Left ventricle myocardium inferior (tissue), 1 donor: ENCODE results near the gene MAPK4. TPM values are rescaled to one million over a fixed set of nuclear protein-coding genes. Genes with fewer than 3 reads are reported as not detected.

Source experiments
- DNase-seq: peaks from one replicate; pipeline ENCODE4 v3.0.0-alpha.2; 2020
- H3K27ac ChIP-seq: fragments of 200-600 bp; replicated peaks from 2 replicates; pipeline ENCODE4 v1.8.0; 2021
- H3K27me3 ChIP-seq: fragments of 200-600 bp; 2 replicates; pipeline ENCODE4 v1.8.0; 2021; ENCODE audit warnings: low read depth
- H3K36me3 ChIP-seq: fragments of 200-600 bp; 2 replicates; pipeline ENCODE4 v1.8.0; 2021
- H3K4me1 ChIP-seq: fragments of 200-600 bp; 2 replicates; pipeline ENCODE4 v1.8.0; 2021
- H3K4me3 ChIP-seq: fragments of 200-600 bp; 2 replicates; pipeline ENCODE4 v1.8.0; 2021; ENCODE audit warnings: mild to moderate bottlenecking, moderate library complexity
- H3K9me3 ChIP-seq: fragments of 200-600 bp; replicated peaks from 2 replicates; pipeline ENCODE4 v1.8.0; 2021
- intact Hi-C: fragments of 100-400 bp; cut with micrococcal nuclease; formaldehyde crosslinking; loops from one replicate; pipeline ENCODE4 v1.11.0; 2022
- total RNA-seq: library from RNA; stranded (reverse); fragmentation: NEBNext Ultra II Directional; extraction: Animal tissue kit (Norgen Biotek cat#: 25700); gene quantifications from one replicate; pipeline ENCODE4 v1.2.1, GENCODE V29; 2021
- TF ChIP-seq, protein P1 (sequence below): fragments of 200-600 bp; IDR thresholded peaks from 2 replicates; pipeline ENCODE4 v1.8.0; 2021; ENCODE audit warnings: antibody characterized with exemption, mild to moderate bottlenecking, borderline replicate concordance
- donor health status: DM: no; HTN: yes; CAD: no; lungs with severe emphysema.

Gene MAPK4
- total RNA-seq, 1 donor from 2014 or later: 21.7 TPM

DNA sequence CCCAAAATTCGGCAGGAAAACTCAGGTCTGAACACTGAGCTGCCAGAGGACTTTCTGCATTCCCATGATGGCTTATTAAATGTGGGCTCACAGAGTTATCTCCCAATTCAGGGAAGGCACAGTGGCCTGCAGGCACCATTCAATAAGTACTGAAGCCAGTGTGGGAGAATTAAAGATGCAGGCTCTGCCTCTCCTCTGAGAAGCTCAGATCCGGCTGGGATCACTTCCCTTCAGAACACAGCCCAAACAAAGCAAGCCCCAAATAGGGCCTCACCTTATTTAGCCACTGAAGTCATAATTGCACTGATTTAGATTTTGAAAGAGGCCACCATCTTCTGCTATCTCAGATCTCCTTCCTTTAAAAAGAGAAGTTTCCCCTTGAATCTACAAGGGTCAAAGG is 94.3 kb downstream of the MAPK4 start:
- Histone ChIP-seq H3K36me3 (no peaks in the 10 kb centered on the region), H3K27ac (peak overlapping the region; percentile 96), H3K4me3 (peak overlapping the region; percentile 47), H3K27me3 (no peaks in the 10 kb centered on the region), H3K4me1 (peaks cover 91% of the 10 kb centered on the region), H3K9me3 (no peaks in the 10 kb centered on the region)
- TF ChIP-seq, protein P1, sequence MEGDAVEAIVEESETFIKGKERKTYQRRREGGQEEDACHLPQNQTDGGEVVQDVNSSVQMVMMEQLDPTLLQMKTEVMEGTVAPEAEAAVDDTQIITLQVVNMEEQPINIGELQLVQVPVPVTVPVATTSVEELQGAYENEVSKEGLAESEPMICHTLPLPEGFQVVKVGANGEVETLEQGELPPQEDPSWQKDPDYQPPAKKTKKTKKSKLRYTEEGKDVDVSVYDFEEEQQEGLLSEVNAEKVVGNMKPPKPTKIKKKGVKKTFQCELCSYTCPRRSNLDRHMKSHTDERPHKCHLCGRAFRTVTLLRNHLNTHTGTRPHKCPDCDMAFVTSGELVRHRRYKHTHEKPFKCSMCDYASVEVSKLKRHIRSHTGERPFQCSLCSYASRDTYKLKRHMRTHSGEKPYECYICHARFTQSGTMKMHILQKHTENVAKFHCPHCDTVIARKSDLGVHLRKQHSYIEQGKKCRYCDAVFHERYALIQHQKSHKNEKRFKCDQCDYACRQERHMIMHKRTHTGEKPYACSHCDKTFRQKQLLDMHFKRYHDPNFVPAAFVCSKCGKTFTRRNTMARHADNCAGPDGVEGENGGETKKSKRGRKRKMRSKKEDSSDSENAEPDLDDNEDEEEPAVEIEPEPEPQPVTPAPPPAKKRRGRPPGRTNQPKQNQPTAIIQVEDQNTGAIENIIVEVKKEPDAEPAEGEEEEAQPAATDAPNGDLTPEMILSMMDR: no peak
- intact Hi-C loops: no loop called here
- no peak for DNase-seq

GRCh38 chr18:50654658-50655550 is 95.0 kb downstream of the MAPK4 start:
- H3K4me1 ChIP-seq: peaks cover 92% of the 10 kb centered on the region
- peak; percentile 49 for DNase-seq
- TF ChIP-seq, protein P1: no peak
- intact Hi-C loops: no loop called here
- no peaks in the 10 kb centered on the region for H3K36me3 ChIP-seq
- H3K4me3 ChIP-seq: peak overlapping the region; percentile 47
- peak overlapping the region; percentile 96 for H3K27ac ChIP-seq
- H3K27me3 ChIP-seq: no peaks in the 10 kb centered on the region
- H3K9me3 ChIP-seq: no peaks in the 10 kb centered on the region

DNA sequence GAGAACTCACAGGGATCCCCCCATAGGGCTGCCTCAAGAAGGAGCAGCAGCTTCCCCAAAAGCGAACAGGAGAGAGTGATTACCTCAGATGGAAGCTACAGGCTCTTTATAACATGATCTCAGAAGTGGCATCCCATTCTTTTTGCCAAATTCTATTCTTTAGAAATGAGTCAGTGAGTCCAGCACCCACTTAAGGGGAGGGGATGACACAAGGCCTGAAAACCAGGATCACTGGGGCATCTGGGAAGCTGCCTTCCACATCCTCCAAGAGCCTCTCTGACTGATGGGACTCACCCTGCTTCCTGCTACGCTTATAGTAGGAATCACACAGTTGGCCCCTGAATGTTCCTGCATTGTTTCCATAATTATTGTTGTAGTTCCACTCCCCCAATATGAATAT is 96.5 kb downstream of the MAPK4 start:
- H3K27ac ChIP-seq: peak overlapping the region; percentile 96
- no peak overlapping the region for H3K4me3 ChIP-seq
- TF ChIP-seq, protein P1: no peak
- intact Hi-C loops: no loop called here
- H3K27me3 ChIP-seq: no peaks in the 10 kb centered on the region
- H3K4me1 ChIP-seq: peaks cover 88% of the 10 kb centered on the region
- no peak for DNase-seq
- H3K9me3 ChIP-seq: no peaks in the 10 kb centered on the region
- H3K36me3 ChIP-seq: no peaks in the 10 kb centered on the region

- Histone ChIP-seq H3K36me3 (no peaks in the 10 kb centered on the region), H3K27me3 (no peaks in the 10 kb centered on the region), H3K4me3 (no peak overlapping the region), H3K27ac (peak overlapping the region; percentile 96), H3K4me1 (peaks cover 82% of the 10 kb centered on the region), H3K9me3 (peaks cover 4% of the 10 kb centered on the region)
- DNase-seq: no peak
- intact Hi-C loops: no loop called here
- TF ChIP-seq, protein P1: no peak
Observed at GRCh38 chr18:50656841-50657470, 97.1 kb downstream of the MAPK4 start.

GRCh38 chr18:50658601-50659000 is 98.7 kb downstream of the MAPK4 start:
- Histone ChIP-seq H3K36me3 (no peaks in the 10 kb centered on the region), H3K4me1 (peaks cover 81% of the 10 kb centered on the region), H3K27ac (peak overlapping the region; percentile 96), H3K27me3 (no peaks in the 10 kb centered on the region), H3K9me3 (peaks cover 10% of the 10 kb centered on the region), H3K4me3 (peak overlapping the region; percentile 33)
- TF ChIP-seq, protein P1: no peak
- DNase-seq: no peak
- intact Hi-C loops: no loop called here
